Measurements from ENCODE around the gene LCN10. TPM values are rescaled to one million over a fixed set of nuclear protein-coding genes. Genes with fewer than 3 reads are reported as not detected.
"Not testable (repeated sequence)": the region's sequence is repeated elsewhere in the genome, so short reads cannot be mapped to it uniquely, and the experiment has no call there.

Gene LCN10
- polyA plus RNA-seq, 4 donors = 0.47 to 2.0 (median 1.4) TPM

- not testable (repeated sequence) for DNase-seq (ENCODE audit: low read depth in 4 of 4, low spot score in 2 of 4)
These were observed 12.8 kb upstream of the LCN10 start for GRCh38 chr9:136755302-136756133.

- DNase-seq (ENCODE audit: low read depth in 4 of 4, low spot score in 2 of 4) = no peak
These were observed 12.0 kb upstream of the LCN10 start for GRCh38 chr9:136754626-136755301.

GRCh38 chr9:136754059-136754572 is 11.4 kb upstream of the LCN10 start:
- no peak for DNase-seq (ENCODE audit: low read depth in 4 of 4, low spot score in 2 of 4)

GRCh38 chr9:136753371-136754058 is 10.8 kb upstream of the LCN10 start:
- DNase-seq (ENCODE audit: low read depth in 4 of 4, low spot score in 2 of 4) = no peak

GRCh38 chr9:136751814-136752213 is 9.1 kb upstream of the LCN10 start:
- DNase-seq (ENCODE audit: low read depth in 4 of 4, low spot score in 2 of 4) = no peak

DNA sequence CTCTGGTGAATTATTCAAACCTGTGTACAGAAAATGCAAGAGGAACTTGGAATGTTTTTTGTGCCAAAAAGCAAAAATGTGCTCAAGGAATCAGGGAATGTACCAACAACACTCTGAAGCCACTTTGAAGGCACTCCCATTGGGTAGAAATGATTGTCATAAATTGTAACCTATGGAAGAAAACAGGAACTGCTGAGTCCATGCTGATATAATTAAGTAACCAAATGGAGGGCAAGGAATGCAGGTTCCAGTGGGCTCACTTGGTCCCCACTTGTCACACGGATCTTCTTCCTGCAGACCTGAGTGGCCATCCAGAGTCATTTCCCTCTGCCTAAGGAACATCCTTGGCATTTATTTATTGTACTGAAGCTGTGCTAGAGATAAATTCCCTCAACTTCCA is 8.5 kb upstream of the LCN10 start:
- DNase-seq (ENCODE audit: low read depth in 4 of 4, low spot score in 2 of 4) = no peak

- DNase-seq (ENCODE audit: low read depth in 4 of 4, low spot score in 2 of 4) = no peak
These were observed 7.8 kb upstream of the LCN10 start for GRCh38 chr9:136750526-136750925.

DNA sequence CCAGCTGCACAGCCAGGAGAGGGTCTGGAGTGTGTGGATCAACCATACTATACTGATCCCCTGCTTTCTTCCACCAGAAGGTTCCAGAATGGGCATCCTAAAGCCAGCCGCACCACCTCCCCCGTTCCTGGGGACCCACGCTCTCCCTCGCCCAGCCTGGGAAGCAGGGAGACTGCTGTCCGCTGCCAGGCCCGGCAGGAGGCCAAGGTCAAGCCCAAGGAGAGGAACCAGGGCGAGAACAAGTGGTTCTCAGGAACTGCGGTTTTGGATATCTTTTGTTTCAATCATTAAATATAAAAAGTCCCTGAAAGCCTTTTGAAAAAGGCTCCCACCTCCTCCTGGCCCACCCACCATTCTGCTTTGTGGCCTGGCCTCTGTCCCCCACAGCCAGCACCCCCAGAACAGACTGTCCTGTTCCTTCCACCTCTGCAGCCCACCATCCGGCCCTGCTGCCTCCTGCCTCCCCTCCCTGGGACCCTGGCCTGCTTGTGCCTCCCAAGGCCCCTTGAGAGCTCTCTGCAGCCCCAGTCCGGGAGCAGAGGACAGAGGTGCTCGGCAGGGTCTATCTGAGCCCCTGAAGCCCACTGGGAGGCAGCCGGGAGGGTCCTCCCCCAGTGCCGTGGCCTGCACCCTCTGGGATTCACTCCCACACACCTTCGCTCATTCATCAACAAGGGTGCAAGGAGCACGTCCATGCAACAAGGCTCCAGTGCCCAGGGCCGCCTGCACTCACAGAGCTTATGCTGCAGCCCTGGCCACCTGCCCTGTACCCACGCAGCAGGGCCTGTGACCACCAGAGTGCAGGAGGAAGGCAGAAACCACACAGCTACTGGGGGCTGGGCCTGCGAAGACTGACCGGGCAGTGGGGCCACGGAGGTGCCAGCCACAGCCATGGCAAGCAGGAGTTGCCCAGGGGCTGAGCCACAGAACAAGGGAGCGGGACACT is 6.2 kb upstream of the LCN10 start:
- DNase-seq (ENCODE audit: low read depth in 4 of 4, low spot score in 2 of 4) = no peak

DNA sequence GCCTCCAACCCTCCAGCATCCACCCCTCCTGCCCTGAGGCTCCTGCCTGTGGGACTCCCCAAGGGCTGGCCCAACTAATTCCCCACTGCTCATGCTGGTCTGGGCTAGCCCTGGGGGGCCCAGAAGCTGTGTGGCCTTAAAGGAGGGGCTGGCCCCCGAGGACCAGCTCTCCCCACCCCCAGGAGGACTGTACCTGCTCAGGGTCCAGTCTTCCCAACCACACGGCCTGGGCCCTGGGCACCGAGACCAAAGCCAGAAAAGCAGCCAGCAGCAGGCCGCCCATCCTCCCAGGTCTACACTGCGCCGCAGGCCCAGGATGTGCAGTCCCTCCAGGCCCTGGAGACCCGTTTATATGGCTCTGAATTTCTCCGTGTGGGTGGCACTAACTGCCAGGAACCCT is 5.5 kb upstream of the LCN10 start, which contains the start of gene LCN6:
Gene LCN6, minus strand, starts transcription at position 325 of the 400 bp plus-strand sequence. Its CDS starts 42 bp downstream, at position 283.
- DNase-seq (ENCODE audit: low read depth in 4 of 4, low spot score in 2 of 4) = no peak

- no peak for DNase-seq (ENCODE audit: low read depth in 4 of 4, low spot score in 2 of 4)
These were observed 4.7 kb upstream of the LCN10 start for GRCh38 chr9:136747161-136748060.

- DNase-seq (ENCODE audit: low read depth in 4 of 4, low spot score in 2 of 4) = no peak
These were observed 3.9 kb upstream of the LCN10 start for GRCh38 chr9:136746621-136747020.

DNA sequence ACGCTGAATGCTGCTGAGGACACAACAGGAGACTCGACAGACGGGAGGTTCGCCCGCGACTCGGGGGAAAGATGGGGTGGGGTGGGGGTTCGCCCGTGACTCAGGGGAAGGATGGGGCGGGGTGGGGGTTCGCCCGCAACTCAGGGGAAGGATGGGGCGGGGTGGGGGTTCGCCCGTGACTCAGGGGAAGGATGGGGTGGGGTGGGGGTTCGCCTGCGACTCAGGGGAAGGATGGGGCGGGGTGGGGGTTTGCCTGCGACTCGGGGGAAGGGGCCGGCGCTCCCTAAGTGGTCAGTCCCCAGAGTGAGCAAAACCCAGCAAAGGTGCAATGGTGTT is 3.4 kb upstream of the LCN10 start:
- DNase-seq (ENCODE audit: low read depth in 4 of 4, low spot score in 2 of 4) = no peak

GRCh38 chr9:136745389-136746154 is 2.8 kb upstream of the LCN10 start:
- DNase-seq (ENCODE audit: low read depth in 4 of 4, low spot score in 2 of 4) = no peak

DNA sequence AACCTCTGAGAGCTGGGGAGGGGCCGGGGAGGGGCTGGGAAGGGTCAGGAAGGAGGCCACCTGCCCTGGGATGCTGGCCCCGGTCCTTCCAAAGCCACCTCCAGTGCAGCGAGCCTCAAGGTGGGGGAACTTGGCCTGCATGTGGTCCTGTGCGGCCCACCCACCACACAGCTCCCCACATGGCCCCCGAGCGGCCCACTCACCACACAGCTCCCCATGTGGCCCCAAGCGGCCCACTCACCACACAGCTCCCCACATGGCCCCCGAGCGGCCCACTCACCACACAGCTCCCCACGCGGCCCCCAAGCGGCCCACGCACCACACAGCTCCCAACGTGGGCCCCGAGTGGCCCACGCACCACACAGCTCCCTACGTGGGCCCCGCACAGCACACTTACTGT is 2.0 kb upstream of the LCN10 start:
- DNase-seq (ENCODE audit: low read depth in 4 of 4, low spot score in 2 of 4) = no peak

- no peak for DNase-seq (ENCODE audit: low read depth in 4 of 4, low spot score in 2 of 4)
These were observed 985 bp upstream of the LCN10 start for GRCh38 chr9:136743639-136744211.

- no peak for DNase-seq (ENCODE audit: low read depth in 4 of 4, low spot score in 2 of 4)
These were observed 713 bp downstream of the LCN10 start for GRCh38 chr9:136741883-136742571.

All from left renal cortex interstitium (tissue), 4 donors.